IPS-NIHi11 (cell line): Measurements from ENCODE around the gene SOX18.
A peak's percentile ranks its signal among the peaks of the same experiment; 100 is the strongest.

Source experiments
- DNase-seq: peaks from one replicate; pipeline ENCODE4 v3.0.0; 2012; ENCODE audit warnings: mixed read lengths, low spot score

The SOX18 gene

DNA sequence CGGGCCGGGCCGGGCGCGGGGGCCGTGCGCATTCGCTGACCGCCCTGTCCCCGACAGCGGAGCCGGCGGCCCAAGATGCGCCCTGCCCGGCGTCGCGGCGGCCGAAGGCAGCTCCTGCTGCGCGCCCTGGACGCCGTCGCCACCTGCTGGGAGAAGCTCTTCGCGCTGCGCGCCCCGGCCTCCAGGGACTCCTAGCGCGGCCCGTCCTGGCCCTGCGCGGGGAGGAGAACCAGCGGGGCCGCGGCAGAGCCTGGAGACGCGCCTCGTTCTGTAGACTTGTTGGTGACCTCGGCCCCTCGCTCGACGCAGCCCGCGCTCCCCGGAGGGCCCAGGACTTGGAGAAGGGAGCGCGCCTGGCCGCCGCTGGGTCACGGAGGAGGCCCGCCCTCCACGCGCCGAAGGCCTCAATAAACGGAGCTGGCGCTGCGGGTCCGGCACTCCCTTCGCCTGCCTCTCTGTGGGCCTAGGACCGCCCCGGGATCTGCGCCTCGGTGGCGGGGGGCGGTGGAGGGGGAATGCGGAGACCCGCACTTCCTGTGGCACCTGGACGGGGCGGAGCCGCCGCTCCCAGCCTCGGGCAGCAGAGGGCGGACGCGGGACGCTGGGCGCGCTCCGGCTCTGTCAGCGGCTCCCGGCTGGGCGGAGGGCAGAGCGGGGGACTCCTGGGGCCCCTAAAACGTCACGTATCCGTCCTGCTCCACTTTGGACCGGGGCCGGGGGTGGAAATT is 10.7 kb downstream of the SOX18 start:
- peak; percentile 96 for DNase-seq

DNA sequence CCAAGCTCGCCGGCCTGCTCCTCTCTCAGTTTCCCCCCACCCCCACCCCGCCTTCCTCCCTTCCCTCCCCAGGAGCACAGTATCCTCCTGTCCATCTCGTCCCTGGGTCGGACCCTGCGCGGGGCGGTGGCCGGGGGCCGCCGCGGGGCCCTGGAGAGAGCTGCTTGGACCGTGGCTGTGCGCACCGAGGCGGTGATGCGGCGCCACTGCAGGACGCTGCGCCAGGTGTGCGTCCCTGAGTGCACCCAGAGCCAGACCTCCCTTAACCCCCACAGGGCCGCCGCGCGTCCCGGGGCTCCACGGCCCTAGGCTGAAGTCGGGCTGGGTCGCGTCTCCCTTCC is 11.2 kb downstream of the SOX18 start:
- peak; percentile 52 for DNase-seq

DNA sequence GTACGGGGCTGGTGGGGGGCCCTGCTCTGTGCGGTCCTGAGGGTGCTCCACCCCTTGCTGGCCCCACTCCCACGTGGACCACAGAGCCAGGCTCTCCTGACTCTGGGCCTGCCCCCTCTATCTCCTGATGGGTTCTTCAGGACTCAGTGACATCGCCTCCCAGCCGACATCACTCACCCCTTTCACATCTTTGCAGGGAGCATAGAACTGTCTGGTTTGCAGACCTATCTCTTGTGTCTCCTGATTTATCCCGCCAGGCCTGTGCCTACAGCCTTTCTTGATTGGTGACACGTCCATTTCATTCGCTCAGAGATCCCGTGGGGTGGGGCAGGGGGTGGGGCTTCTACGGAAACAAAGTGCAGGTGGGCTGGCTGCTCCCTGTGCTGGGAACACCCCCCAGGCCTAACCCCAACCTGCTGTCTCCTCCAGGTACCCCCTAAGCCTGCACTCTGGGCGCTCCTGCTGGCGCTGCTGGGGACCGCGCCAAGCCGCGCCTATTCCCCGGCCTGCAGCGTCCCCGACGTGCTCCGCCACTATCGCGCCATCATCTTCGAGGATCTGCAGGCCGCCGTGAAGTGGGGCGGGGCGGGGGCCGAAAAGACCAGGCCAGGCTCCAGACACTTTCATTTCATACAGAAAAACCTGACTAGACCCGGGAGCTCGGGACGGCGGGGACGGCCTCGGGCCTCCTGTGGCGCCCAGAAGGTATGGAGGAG is 11.8 kb downstream of the SOX18 start:
- DNase-seq: peak; percentile 66

DNA sequence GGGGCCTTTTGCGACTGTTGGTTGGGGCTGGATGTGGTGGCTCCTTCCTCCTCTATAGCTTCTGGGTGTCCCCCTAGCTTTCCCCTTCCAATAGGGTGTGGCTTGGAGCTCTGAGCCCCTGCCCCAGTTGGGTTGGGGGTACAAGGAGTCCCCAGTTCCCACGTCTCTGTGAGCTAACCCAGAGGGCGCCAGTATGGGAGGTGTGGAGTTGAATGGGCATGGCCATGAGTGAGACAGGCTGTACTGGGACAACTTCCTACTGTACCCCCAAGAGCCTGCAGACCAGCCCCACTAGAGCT is 12.3 kb downstream of the SOX18 start:
- no peak for DNase-seq

DNA sequence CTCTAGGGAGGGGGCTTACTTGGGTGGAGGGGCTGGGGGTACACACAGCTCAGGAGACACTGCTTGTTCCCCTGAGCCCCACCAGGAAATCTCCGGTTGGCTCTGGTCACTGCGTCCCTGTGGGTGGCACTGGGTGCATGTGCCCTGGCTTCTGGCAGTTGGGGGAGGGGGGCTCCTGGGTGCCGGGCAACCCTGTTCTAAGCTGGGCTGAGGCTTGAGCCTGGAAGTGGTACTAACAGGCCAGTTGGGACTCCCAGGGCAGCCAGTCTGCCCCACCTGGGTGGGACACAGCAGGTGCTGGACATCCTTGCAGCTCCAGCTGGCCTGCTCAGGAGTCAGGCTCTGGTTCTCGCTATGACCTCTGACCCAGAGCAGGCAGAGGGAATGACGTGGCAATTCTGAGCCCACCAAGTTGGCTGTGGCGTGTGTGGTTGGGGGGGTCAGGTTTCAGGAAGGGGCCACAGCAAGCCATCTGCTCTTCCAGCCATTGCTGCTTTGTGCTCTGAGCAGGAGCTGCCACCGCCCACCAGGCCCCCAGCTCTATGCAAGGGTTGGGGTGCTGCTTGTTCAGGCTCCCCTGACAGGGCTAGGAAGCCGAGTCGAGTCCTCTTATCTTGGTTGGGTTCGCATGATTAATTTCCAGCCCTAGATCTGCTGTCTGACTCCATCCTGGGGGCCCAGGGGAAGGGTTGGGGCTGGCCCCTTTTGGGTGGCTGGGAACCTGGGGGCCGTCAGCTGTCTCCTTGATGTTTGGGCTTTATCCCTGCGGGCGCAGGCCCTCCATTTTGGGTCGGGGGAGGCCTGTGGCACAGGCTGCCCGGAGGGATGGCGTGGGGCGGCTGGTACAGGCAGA is 12.9 kb downstream of the SOX18 start:
- DNase-seq: no peak

DNA sequence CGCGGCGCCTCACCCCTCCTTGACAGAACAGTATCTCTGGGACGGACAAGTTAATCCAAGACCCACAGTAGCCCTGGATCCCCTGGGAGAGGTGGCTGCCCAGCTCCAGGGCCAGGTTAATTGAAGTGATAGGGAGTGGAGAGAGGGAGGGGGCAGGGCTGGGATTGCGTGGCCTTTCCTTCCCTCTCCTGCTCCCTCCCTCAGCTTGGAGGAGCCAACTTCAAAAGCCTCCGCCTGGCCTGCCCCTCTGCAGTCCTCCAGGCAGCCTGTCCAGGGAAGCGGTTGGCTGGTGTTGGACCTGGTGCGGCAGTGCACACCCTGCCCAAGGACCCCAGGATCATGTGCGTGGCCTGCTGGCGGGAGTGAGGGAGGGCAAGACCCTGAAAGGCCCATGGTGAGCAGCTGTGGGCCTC is 13.5 kb downstream of the SOX18 start, which contains the start of gene C20orf204:
TSS of gene C20orf204 (plus strand) at position 250 of the 413 bp plus-strand sequence. CDS start at position 392, 142 bp downstream.
- peak; percentile 52 for DNase-seq

DNA sequence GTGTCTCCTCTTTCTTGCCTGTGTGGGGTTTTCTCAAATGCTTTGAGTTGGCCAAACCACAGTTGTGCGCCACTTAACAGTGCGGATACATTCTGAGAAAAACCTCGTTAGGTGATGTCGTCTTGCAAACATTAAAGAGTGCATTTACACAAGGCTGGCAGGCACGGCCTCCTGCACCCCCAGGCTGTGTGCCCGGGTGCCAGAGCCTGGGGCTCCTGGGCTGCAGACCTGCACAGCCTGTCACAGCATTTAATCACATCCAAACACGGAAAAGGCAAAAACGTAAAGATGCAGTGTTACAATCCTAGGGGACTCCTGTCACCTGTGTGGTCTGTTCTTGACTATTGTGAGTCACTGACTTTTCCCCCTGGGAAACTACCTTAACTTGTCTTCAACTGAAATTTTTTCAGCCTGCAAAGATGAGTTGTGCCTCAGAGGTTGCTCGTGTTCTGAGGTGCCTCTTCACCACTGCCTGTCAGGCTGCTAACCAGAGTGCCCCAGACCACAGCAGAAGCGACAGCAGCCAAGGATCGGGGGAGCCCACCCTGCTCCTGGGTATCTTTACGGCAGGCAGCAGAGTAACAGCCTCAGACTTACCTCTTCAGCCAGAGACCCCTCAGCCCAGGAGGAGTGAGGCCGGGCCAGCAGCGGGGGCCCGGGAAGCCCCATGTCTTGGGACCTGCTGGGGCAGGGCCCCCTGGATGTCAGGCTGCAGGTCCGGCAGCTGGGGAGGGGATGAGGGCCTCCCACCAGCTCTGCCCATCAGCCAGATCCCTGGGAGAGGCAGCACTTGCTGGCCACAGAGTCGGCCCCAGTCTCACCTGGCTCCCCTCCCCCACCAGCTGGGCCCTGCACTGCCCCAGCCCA is 14.1 kb downstream of the SOX18 start:
- no peak for DNase-seq

DNA sequence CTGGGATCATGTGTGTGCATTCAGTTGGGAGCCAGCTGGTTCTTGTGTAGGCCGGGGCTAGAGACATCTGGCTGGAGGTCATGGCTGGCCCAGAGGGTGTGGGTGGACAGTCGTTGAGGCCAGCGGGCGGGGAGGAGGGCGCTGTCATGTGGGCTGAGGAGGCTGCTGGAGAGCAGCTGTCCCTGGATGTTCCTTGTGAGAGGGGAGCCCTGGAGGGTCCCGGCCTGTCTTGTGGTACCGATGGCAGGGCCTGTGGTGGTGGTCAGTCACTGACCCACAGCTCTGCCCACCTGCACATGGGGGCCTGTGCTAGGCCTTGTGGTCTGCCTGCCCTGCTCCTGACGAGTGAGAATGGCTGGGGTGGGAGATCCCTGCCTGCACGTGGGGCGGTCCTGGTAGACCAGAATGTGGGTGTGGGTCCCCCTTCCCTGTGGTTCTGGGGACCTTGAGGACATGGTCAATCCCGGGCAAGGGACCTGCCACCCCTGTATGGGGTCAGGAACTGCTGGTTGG is 15.4 kb downstream of the SOX18 start:
- no peak for DNase-seq

DNA sequence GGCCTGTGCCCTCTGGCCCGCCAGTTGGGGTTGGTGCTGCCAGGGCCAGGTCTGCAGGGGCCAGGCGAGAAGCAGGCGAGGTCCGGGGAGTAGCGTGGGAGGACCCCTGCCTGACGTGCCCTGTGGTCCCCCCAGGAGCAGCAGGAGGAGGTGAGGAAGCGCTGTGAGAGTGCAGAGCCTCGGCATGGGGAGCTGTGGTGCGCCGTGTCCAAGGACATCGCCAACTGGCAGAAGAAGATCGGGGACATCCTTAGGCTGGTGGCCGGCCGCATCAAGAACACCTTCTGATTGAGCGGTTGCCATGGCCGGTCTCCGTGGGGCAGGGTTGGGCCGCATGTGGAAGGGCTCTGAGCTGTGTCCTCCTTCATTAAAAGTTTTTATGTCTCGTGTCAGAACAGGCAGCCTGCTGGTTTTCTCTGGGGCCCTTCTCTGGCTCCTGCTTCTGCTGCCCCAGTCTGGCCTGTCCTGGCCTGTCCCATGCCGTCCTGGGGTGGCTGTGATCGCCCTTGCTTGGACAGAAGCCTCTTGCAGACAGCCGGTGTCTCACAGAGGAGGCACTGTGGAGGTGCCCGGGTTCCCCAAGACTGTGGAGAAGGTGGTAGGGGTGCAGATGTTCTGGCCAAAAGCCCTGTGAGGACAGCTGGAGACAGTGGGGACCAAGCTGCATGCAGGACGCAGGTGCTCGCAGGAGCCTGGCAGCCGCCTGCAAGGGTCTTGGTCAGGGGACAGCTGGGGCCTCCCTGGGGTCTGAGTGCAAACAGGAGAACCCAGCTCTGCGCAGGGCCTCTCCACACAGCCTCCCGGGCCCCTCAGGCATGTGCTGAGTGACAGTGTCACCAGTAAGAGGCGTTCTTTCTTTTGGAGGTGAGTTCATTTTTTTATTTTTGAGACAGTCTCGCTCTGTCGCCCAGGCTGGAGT is 16.5 kb downstream of the SOX18 start:
- DNase-seq: no peak

DNA sequence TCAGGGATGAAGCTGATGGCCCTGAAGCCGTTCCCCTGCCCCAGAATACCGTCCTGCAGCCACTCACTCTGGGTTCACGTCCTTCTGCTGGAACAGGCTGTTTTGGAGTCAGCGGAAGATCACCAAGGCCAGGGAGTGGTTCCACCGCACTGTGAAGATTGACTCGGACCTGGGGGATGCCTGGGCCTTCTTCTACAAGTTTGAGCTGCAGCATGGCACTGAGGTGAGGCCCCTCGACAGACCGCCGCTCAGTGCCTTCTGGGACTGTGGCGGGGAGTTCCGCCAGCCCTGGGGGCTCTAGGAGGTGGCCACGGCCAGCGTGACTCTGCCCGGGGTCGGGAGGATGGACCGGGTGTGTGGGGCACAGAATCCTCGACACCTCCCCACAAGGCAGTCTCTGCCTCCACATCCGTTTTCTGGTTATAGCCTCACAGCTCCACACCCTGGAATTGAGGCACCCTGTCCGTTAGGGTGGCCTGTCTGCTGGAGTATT is 17.6 kb downstream of the SOX18 start:
- no peak for DNase-seq

DNA sequence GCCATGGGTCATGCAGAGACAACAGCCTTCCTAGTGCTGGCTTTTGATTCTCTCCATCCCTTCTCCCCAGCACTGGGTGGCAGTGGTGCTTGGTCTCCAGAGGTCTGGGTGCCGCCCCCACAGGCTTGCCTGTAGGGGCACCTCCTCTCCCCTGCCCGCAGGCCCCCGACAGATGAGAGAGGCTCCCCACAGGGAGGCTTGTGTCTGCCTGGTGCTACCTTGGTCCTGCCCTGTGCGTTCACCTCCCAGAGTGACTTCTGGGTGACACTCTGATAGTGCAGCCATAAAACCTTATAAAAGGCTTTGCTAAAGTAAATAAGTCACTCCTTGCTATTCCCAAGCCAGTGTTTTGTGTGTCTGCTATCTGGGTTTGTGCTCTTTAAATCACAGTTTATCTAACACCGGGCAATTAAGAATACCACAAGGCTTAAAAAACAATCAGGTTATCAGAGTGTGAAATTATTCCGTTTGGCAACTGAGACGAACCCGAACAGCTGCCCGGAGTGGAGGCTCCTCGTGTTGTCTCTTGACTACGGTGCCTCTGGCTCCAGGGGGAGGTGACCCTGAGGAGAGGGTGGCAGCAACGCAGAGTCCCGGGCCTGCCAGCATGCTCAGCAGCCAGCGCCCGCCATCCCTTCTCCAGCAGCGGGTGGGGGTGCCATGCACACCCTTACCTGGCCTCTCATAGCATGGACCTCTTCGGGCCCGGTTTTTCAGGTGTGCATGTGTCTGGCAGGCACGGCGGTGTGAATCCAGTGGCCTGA is 18.9 kb downstream of the SOX18 start:
- DNase-seq: no peak

DNA sequence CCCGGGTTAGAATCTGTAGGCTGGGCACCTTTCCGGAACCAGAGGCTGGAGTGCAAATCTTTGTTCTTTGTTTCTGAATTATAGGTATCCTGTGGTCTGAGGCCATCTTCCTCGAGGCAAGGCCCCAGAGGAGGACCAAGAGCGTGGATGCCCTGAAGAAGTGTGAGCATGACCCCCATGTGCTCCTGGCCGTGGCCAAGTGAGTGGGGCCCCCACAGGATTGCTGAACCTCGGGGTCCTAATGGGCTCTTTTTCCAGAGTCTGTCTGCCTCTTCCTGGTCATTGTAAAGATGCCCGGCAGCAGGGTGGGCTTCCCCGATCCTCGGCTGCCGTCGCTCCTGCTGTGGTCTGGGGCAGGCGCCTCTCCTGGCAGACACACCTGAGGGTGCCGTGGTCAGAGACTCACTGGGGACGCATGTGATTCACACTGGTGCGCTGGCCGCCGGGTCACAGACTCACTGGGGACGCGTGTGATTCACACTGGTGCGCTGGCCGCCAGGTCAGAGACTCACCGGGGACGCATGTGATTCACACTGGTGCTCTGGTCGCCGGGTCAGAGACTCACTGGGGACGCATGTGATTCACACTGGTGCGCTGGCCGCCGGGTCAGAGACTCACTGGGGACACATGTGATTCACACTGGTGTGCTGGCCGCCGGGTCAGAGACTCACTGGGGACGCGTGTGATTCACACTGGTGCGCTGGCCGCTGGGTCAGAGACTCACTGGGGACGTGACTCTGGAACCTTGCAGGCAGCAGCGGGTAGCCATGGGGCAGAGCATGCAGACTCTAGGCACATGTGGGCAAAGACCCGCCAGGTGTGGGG is 19.9 kb downstream of the SOX18 start:
- DNase-seq: no peak

DNA sequence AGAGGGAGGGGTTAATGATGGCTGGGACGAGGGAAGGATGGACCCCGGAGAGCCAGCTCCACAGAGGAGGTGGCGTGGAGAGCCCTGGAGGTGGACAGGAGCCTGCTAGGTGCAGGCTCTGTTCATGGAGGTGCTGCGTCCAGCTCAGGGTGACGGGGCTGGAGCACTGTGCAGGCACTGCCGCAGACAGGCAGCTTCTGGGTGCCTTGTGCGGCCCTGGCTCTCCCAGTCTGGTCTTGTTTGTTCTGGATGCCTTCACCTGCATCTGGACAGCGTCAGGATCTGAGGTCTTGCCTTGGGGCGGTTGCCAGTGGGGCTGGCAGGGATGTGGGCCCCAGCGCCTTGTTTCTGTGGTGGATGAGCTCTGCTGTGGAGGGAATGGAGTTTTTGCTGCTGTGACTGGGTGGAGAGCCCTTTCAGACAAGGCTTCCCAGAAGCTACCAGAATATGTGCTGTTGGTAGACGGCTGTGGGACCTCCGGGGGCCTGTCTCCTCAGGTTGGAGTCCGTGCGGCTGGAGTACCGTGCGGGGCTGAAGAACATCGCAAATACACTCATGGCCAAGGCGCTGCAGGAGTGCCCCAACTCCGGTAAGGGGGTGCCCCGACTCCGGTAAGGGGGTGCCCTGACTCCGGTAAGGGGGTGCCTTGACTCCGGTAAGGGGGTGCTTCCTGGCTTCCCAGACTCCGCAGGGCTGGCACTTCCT is 21.3 kb downstream of the SOX18 start:
- DNase-seq: no peak

DNA sequence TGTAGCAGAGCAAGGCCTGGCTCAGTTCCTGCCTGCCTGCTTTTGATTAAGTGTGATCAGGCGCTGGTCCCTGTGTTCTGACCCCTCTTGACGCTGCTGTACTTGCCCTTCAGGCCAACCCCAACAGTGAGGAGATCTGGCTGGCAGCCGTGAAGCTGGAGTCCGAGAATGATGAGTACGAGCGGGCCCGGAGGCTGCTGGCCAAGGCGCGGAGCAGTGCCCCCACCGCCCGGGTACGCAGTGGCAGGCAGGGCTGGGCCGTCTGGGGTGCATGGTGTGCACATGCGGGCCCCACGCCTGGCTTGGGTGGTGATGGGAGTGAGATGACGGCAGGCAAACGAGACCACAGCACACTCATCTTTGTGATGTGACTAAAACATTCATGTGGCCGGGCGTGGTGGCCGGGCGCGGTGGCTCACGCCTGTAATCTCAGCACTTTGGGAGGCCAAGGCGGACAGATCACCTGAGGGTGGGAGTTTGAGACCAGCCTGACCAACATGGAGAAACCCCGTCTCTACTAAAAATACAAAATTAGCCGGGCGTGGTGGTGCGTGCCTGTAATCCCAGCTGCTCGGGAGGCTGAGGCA is 23.5 kb downstream of the SOX18 start:
- DNase-seq: no peak

DNA sequence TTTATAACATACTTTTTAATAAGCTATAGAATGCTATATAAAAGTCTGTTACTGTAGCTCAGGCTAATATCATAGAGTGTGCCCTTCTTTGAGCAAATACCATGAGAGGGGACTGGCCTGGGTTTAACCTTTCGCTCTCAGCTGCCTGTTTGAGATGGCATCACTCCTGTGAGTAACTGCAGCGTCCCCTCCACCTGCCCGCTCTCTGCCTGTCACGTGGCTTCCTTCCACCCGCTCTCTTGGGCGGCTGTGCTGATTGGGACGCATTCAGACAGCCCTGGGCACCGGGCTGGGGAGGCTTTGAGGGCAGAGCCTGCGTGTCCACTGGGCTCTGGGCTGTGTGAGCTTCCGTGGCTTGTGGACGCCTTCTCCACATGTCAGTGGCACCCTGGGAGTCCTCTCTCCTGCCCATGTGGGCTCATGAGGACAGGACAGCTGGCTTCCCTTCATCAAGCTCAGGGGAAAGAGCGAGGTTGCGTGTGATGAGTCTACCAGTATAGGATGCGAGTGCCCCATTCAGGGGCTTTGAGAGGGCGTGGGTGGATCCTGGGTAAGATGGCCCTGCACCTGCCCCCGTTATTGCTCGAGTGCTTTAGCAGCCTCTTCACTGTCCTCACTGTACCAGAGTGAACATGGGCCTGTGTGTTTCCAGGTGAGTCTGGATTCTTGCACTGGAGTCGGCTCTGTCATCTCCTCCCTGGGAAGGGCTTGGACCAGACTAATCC is 24.2 kb downstream of the SOX18 start:
- no peak for DNase-seq

DNA sequence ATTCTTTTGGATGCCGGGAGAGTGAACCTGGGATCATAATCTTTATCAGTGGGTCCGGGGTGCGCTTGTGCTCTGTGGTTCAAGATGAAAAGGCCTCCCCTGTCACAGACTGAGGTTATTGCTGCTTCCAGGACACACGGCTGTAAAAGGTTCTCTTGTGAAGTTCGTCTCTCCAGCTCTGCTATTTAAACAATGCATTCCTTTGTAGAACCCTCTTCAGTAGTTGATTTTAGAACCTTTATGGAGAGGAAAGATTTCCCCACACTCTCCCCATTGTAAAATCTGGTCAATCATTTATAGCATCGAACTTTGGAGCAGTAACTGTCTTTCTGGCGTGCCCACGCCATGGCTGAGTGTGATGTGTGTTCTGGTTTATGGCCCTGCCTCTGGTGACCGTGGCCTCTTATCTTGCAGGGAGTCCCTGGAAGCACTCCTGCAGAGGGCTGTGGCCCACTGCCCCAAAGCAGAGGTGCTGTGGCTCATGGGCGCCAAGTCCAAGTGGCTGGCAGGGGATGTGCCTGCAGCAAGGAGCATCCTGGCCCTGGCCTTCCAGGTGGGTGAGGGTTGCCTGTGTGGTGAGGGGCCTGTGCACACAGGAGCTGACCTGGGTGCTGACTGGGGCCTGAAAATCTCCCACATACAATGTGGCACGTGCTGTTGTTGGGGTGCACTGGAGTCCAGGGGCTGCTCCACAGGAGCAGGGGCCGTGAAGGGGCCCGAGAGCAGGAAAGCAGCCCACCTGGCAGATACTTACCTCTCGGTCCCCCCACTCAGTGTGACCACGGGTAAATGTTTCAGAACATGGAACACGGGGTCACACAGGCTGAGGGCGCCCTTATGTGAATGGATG is 25.1 kb downstream of the SOX18 start:
- no peak for DNase-seq
